PC-3 (cell line): Measurements from ENCODE around the gene C11orf58. TPM values are rescaled to one million over a fixed set of nuclear protein-coding genes. Genes with fewer than 3 reads are reported as not detected.

Experiments
- ATAC-seq: fragments of 200-7000 bp; cut with Tn5 transposase; 2 replicates; pipeline ENCODE4 v1.9.1; 2020; ENCODE audit warnings: mild to moderate bottlenecking, moderate library complexity
- BruUV-seq: library from RNA; stranded (reverse); fragments of 400-500 nt; replicated peaks from 2 replicates; lab custom pipeline; 2021; lab: Mats Ljungman, UMichigan
- CTCF ChIA-PET: fragments of 300-600 bp; sonication (Branson Sonifier 250); formaldehyde crosslinking; loops from one replicate; lab custom pipeline; 2022; ENCODE audit warnings: antibody characterized with exemption; lab: Charles Lee
- POLR2A ChIA-PET: fragments of 300-600 bp; sonication (Branson Sonifier 250); formaldehyde crosslinking; loops from one replicate; lab custom pipeline; 2022; ENCODE audit warnings: antibody characterized with exemption; ENCODE audit not compliant: unreplicated experiment; lab: Charles Lee
- DNase-seq: peaks from one replicate; pipeline ENCODE4 v3.0.0-alpha.2; 2015
- H2AFZ ChIP-seq: fragments of 300-600 bp; sonication (generic); 2 replicates; pipeline ENCODE4 v1.6.0; 2016; ENCODE audit warnings: antibody characterized with exemption, low read length
- H3F3A ChIP-seq: fragments of 300-600 bp; sonication (generic); one replicate; pipeline ENCODE4 v1.6.0; 2017; ENCODE audit warnings: antibody characterized with exemption, low read length, control low read depth, mild to moderate bottlenecking; ENCODE audit not compliant: unreplicated experiment
- H3K27ac ChIP-seq: fragments of 300-600 bp; sonication (generic); 2 replicates; pipeline ENCODE4 v1.5.1; 2016; ENCODE audit warnings: mild to moderate bottlenecking, low read length
- H3K27me3 ChIP-seq: fragments of 300-600 bp; sonication (generic); 2 replicates; pipeline ENCODE4 v1.6.1; 2016; ENCODE audit warnings: low read length, mixed read lengths
- H3K36me3 ChIP-seq: fragments of 300-600 bp; sonication (generic); 2 replicates; pipeline ENCODE4 v1.6.1; 2016; ENCODE audit warnings: low read depth, mixed run types, low read length, mixed read lengths
- H3K4me1 ChIP-seq: fragments of 300-600 bp; sonication (generic); 2 replicates; pipeline ENCODE4 v1.5.1; 2016; ENCODE audit warnings: low read length; ENCODE audit not compliant: insufficient read depth
- H3K4me2 ChIP-seq: fragments of 300-600 bp; sonication (generic); 2 replicates; pipeline ENCODE4 v1.6.0; 2016; ENCODE audit warnings: low read length
- H3K4me3 ChIP-seq: fragments of 300-600 bp; sonication (generic); 2 replicates; pipeline ENCODE4 v1.5.1; 2016; ENCODE audit warnings: mild to moderate bottlenecking, low read length, mixed read lengths
- H3K79me2 ChIP-seq: fragments of 300-600 bp; sonication (generic); 2 replicates; pipeline ENCODE4 v1.6.1; 2017; ENCODE audit warnings: low read length, mixed read lengths
- H3K9ac ChIP-seq: fragments of 300-600 bp; sonication (generic); 2 replicates; pipeline ENCODE4 v1.6.0; 2016; ENCODE audit warnings: mild to moderate bottlenecking, low read length
- H3K9me2 ChIP-seq: fragments of 300-600 bp; sonication (generic); replicated peaks from 2 replicates; pipeline ENCODE4 v1.6.1; 2016; ENCODE audit warnings: mixed run types, low read length, mixed read lengths
- H3K9me3 ChIP-seq: fragments of 300-600 bp; sonication (generic); 2 replicates; pipeline ENCODE4 v1.6.1; 2016; ENCODE audit warnings: low read length, mixed read lengths
- H4K20me1 ChIP-seq: fragments of 300-600 bp; sonication (generic); 2 replicates; pipeline ENCODE4 v1.6.1; 2016; ENCODE audit warnings: low read length, mixed read lengths
- EZH2 ChIP-seq: fragments of 300-600 bp; sonication (generic); IDR thresholded peaks from one replicate; pipeline ENCODE4 v1.6.1; 2017; ENCODE audit warnings: antibody characterized with exemption, mild to moderate bottlenecking, low read length; ENCODE audit not compliant: unreplicated experiment
- EZH2phosphoT487 ChIP-seq: fragments of 300-600 bp; sonication (generic); IDR thresholded peaks from 2 replicates; pipeline ENCODE4 v1.6.1; 2018; ENCODE audit warnings: mild to moderate bottlenecking, antibody characterized with exemption, low read length, borderline replicate concordance
- intact Hi-C: fragments of 100-400 bp; cut with micrococcal nuclease; formaldehyde crosslinking; loops from 2 replicates; pipeline ENCODE4 v1.9.0; 2023
- total RNA-seq: library from RNA; depleted of rRNA; stranded (reverse); fragments of >200 nt; gene quantifications from 2 replicates; pipeline ENCODE4 v1.2.3, GENCODE V29; 2014
- TF ChIP-seq, protein P1 (sequence below): fragments of 300-600 bp; sonication (generic); conservative IDR thresholded peaks from 2 replicates; pipeline ENCODE4 v1.5.1; 2017; ENCODE audit warnings: antibody characterized with exemption, low read depth, mild to moderate bottlenecking, low read length

The C11orf58 gene
- total RNA-seq, 1 experiment from 2014 or later, result 157 TPM

- intact Hi-C loops, result no loop called here
- ChIA-PET POLR2A (no interaction called here), CTCF (no interaction called here)
- no peaks in the 10 kb centered on the region for H4K20me1 ChIP-seq
- no peaks in the 10 kb centered on the region for H3K79me2 ChIP-seq
- BruUV-seq, result no TSS peak
- no peaks in the 10 kb centered on the region for H3K9me2 ChIP-seq
- no peak overlapping the region for H3K4me3 ChIP-seq
- no peak overlapping the region for H3K9ac ChIP-seq
- H3K27ac ChIP-seq, result no peak overlapping the region
- H2AFZ ChIP-seq, result no peak overlapping the region
- ATAC-seq, result no peak
- H3K9me3 ChIP-seq, result no peaks in the 10 kb centered on the region
- no peaks in the 10 kb centered on the region for H3F3A ChIP-seq
- no peak for DNase-seq
- H3K27me3 ChIP-seq, result no peaks in the 10 kb centered on the region
- no peaks in the 10 kb centered on the region for H3K36me3 ChIP-seq
- H3K4me1 ChIP-seq, result no peaks in the 10 kb centered on the region
- TF ChIP-seq, protein P1, sequence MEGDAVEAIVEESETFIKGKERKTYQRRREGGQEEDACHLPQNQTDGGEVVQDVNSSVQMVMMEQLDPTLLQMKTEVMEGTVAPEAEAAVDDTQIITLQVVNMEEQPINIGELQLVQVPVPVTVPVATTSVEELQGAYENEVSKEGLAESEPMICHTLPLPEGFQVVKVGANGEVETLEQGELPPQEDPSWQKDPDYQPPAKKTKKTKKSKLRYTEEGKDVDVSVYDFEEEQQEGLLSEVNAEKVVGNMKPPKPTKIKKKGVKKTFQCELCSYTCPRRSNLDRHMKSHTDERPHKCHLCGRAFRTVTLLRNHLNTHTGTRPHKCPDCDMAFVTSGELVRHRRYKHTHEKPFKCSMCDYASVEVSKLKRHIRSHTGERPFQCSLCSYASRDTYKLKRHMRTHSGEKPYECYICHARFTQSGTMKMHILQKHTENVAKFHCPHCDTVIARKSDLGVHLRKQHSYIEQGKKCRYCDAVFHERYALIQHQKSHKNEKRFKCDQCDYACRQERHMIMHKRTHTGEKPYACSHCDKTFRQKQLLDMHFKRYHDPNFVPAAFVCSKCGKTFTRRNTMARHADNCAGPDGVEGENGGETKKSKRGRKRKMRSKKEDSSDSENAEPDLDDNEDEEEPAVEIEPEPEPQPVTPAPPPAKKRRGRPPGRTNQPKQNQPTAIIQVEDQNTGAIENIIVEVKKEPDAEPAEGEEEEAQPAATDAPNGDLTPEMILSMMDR, result no peak
- TF ChIP-seq EZH2, result no peak
- TF ChIP-seq EZH2phosphoT487, result no peak
- H3K4me2 ChIP-seq, result no peak overlapping the region
These were observed 31.6 kb downstream of the C11orf58 start for GRCh38 chr11:16770016-16770415.

DNA sequence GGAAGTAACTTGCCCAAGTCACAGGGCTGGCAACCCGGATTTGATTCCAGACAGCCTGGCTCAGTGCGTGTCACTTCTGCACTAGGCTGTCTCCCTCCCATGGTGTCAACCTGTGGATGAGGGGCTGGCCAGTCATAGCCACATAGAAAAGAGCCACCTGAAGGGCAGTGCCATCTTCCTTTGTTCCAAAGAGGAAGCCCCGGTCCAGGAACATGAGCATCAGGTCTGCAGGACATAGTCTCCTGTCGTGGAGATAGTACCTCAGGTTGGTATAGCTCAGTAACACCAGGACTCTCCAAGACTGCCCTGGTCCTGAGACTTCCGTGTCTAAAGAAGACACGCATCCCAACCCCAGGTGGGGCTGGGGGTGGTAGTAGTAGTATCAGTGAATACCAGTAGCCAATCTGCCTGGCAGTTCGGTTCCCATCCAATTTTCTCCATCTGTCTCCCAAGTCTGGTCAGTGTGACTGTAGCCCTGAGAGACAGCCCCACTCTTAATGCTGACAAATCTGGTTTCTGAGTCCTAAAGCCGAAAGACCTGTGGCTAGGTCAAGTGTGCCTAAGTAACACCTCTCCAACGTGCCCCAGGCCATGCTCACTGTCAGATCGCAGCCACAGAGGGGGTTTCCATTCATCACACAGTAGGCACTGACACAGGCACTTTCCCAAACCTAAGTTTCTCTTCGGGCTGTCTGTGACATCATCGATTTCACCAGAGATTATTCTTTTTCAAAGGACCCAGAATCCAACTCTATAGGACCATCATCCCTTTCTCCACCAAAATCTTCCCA is 33.1 kb downstream of the C11orf58 start:
- no peaks in the 10 kb centered on the region for H3K9me2 ChIP-seq
- no peak overlapping the region for H3K4me2 ChIP-seq
- H3K4me1 ChIP-seq, result no peaks in the 10 kb centered on the region
- H3F3A ChIP-seq, result no peaks in the 10 kb centered on the region
- H3K4me3 ChIP-seq, result no peak overlapping the region
- H3K27me3 ChIP-seq, result no peaks in the 10 kb centered on the region
- no peak overlapping the region for H2AFZ ChIP-seq
- no peaks in the 10 kb centered on the region for H3K9me3 ChIP-seq
- ChIA-PET CTCF (no interaction called here), POLR2A (no interaction called here)
- intact Hi-C loops, result no loop called here
- no peak overlapping the region for H3K27ac ChIP-seq
- no peaks in the 10 kb centered on the region for H3K36me3 ChIP-seq
- no peak for ATAC-seq
- DNase-seq, result no peak
- H3K9ac ChIP-seq, result no peak overlapping the region
- no peaks in the 10 kb centered on the region for H4K20me1 ChIP-seq
- no peaks in the 10 kb centered on the region for H3K79me2 ChIP-seq
- no TSS peak for BruUV-seq
- no peak for TF ChIP-seq EZH2phosphoT487

DNA sequence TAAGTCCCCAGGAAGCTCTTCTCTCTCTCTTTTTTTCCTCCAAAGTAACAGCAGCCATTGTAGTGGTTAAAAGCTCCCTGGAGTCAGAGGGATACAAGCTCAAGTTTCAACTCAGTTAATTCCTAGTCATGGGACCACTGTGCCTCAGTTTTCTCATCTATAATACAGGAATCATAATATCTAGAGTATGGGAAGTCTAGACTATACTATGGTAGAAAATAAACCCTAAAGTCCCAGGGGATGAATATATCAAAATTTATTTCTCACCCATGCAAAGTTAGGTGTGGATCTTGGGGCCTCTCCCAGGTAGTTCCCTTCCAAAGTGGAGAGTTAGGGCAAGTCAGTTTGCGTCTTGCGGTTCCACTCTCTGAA is 33.7 kb downstream of the C11orf58 start:
- Histone ChIP-seq H3K27ac (no peak overlapping the region), H3K9me3 (no peaks in the 10 kb centered on the region), H3K79me2 (no peaks in the 10 kb centered on the region), H3K36me3 (no peaks in the 10 kb centered on the region), H3K9ac (no peak overlapping the region), H3K9me2 (no peaks in the 10 kb centered on the region), H4K20me1 (no peaks in the 10 kb centered on the region), H3K4me2 (no peak overlapping the region), H3K4me1 (no peaks in the 10 kb centered on the region), H3F3A (no peaks in the 10 kb centered on the region), H3K4me3 (no peak overlapping the region), H2AFZ (no peak overlapping the region), H3K27me3 (no peaks in the 10 kb centered on the region)
- DNase-seq, result no peak
- no TSS peak for BruUV-seq
- ATAC-seq, result no peak
- CTCF ChIA-PET, result no interaction called here
- intact Hi-C loops, result no loop called here
- TF ChIP-seq EZH2, result no peak
- no peak for TF ChIP-seq EZH2phosphoT487
- TF ChIP-seq, protein P1, result no peak
- POLR2A ChIA-PET, result no interaction called here
